ENCODE data around the gene ACCSL.

ACCSL gene

GRCh38 chr11:44016131-44016530, 31.6 kb upstream of the ACCSL start:
- Mint-ChIP-seq H3K4me1 (peaks cover 22% of the 10 kb centered on the region), H3K27ac (no peak overlapping the region), H3K4me3 (no peak overlapping the region), H3K9me3 (peaks cover 3% of the 10 kb centered on the region), H3K36me3 (ENCODE audit: low read depth) (no peaks in the 10 kb centered on the region), H3K27me3 (ENCODE audit: low read depth) (peaks cover 12% of the 10 kb centered on the region)
- TF ChIP-seq CTCF (IDR thresholded peaks at IDR 0.05; ENCODE audit: unreplicated experiment in 3 of 3), result no peak

DNA sequence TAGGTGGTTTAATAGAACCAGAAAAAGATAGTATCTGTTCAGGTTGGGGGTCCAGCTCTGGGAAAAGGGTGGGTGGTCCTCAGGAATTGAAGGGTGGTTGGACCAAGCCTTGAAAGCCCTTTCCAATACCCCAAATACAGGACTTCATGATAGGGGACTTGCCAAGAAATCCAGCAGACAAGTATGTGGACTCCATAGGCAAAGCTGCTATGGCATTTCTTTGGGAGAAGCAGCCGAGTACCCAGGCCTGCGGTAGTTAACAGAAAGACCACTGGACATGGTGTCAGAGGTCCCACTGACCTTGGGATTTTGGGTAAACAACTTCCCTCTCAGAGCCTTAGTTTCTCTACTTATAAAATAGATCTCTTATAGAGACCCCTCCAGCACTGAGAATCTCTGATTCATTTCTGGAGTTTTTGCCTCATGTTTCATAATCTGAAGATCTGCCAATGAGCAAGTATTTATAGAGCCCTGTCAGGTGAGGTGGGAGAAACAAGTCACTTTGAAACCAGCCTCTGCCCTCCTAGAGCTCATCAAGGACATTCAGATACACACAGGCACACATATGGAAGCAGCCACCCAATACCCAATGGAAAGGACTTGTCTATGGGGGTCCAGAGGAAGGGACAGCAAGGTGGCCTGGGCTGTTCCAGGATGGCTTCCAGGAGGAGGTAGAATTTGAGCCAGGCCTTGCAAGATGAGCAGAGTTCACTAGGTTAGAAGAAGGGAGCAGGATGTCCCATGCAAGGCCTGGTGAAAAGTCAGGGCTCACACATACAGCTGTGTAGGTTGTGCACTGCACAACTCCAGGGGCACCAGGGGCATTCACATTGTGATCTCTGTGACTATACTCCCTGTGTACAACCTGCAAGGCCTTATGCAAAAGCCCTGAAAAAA, 31.0 kb upstream of the ACCSL start:
- Mint-ChIP-seq H3K36me3 (ENCODE audit: low read depth) (no peaks in the 10 kb centered on the region), H3K27ac (no peak overlapping the region), H3K27me3 (ENCODE audit: low read depth) (peaks cover 13% of the 10 kb centered on the region), H3K4me3 (no peak overlapping the region), H3K4me1 (peaks cover 15% of the 10 kb centered on the region), H3K9me3 (peaks cover 4% of the 10 kb centered on the region)
- no peak for TF ChIP-seq CTCF (IDR thresholded peaks at IDR 0.05; ENCODE audit: unreplicated experiment in 3 of 3)

GRCh38 chr11:44017443-44018126, 30.2 kb upstream of the ACCSL start:
- H3K27ac Mint-ChIP-seq, result peak overlapping the region in 1 of 3 experiments; percentile 5
- H3K27me3 Mint-ChIP-seq (ENCODE audit: low read depth), result peaks cover 21% of the 10 kb centered on the region
- H3K9me3 Mint-ChIP-seq, result peaks cover 12% of the 10 kb centered on the region
- peaks cover 14% of the 10 kb centered on the region for H3K4me1 Mint-ChIP-seq
- no peaks in the 10 kb centered on the region for H3K36me3 Mint-ChIP-seq (ENCODE audit: low read depth)
- TF ChIP-seq CTCF (IDR thresholded peaks at IDR 0.05; ENCODE audit: unreplicated experiment in 3 of 3), result no peak
- no peak overlapping the region for H3K4me3 Mint-ChIP-seq

GRCh38 chr11:44018127-44018521, 29.7 kb upstream of the ACCSL start:
- TF ChIP-seq CTCF (IDR thresholded peaks at IDR 0.05; ENCODE audit: unreplicated experiment in 3 of 3), result no peak
- Mint-ChIP-seq H3K4me3 (no peak overlapping the region), H3K4me1 (peaks cover 14% of the 10 kb centered on the region), H3K27me3 (ENCODE audit: low read depth) (peaks cover 22% of the 10 kb centered on the region), H3K9me3 (peaks cover 14% of the 10 kb centered on the region), H3K27ac (peak overlapping the region in 1 of 3 experiments; percentile 5), H3K36me3 (ENCODE audit: low read depth) (no peaks in the 10 kb centered on the region)

- TF ChIP-seq CTCF (IDR thresholded peaks at IDR 0.05; ENCODE audit: unreplicated experiment in 3 of 3), result no peak
- H3K36me3 Mint-ChIP-seq (ENCODE audit: low read depth), result no peaks in the 10 kb centered on the region
- peaks cover 14% of the 10 kb centered on the region for H3K4me1 Mint-ChIP-seq
- H3K9me3 Mint-ChIP-seq, result peaks cover 19% of the 10 kb centered on the region
- peak overlapping the region in 1 of 3 experiments; percentile 61 for H3K27ac Mint-ChIP-seq
- peaks cover 22% of the 10 kb centered on the region for H3K27me3 Mint-ChIP-seq (ENCODE audit: low read depth)
- H3K4me3 Mint-ChIP-seq, result no peak overlapping the region
These were observed 29.0 kb upstream of the ACCSL start for GRCh38 chr11:44018829-44019228.
